ENCODE measurements around the gene SLC12A8.

GRCh38 chr3:125076464-125076863, 136.1 kb downstream of the SLC12A8 start:
- TF ChIP-seq, protein P1, sequence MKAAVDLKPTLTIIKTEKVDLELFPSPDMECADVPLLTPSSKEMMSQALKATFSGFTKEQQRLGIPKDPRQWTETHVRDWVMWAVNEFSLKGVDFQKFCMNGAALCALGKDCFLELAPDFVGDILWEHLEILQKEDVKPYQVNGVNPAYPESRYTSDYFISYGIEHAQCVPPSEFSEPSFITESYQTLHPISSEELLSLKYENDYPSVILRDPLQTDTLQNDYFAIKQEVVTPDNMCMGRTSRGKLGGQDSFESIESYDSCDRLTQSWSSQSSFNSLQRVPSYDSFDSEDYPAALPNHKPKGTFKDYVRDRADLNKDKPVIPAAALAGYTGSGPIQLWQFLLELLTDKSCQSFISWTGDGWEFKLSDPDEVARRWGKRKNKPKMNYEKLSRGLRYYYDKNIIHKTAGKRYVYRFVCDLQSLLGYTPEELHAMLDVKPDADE (conservative IDR thresholded peaks at IDR 0.05; ENCODE audit: control insufficient read depth, low read depth, low read length): no peak
- TF ChIP-seq ZNF592 (IDR thresholded peaks at IDR 0.05): no peak
